ENCODE measurements around the gene TNFRSF13B.
"Not testable (repeated sequence)": the region's sequence is repeated elsewhere in the genome, so short reads cannot be mapped to it uniquely, and the experiment has no call there.

Gene TNFRSF13B

GRCh38 chr17:16971458-16972338 is at the start of gene TNFRSF13B:
TNFRSF13B (minus strand) TSS chr17:16972118; CDS start chr17:16972075, 43 bp downstream.
- DNase-seq, result no peak

GRCh38 chr17:17021194-17021863 is 49.4 kb upstream of the TNFRSF13B start:
- no peak for DNase-seq

- DNase-seq, result no peak
Measured at GRCh38 chr17:17020821-17021193, 48.9 kb upstream of the TNFRSF13B start.

GRCh38 chr17:17019891-17020456 is 48.1 kb upstream of the TNFRSF13B start:
- DNase-seq, result no peak

- DNase-seq, result no peak
Measured at GRCh38 chr17:17019430-17019762, 47.5 kb upstream of the TNFRSF13B start.

- DNase-seq, result no peak
Measured at GRCh38 chr17:17018612-17019429, 46.9 kb upstream of the TNFRSF13B start.

GRCh38 chr17:17018021-17018441 is 46.1 kb upstream of the TNFRSF13B start:
- no peak for DNase-seq

- no peak for DNase-seq
Measured at GRCh38 chr17:17017343-17018014, 45.6 kb upstream of the TNFRSF13B start.

- not testable (repeated sequence) for DNase-seq
Measured at GRCh38 chr17:17016199-17017197, 44.6 kb upstream of the TNFRSF13B start.

- DNase-seq, result no peak
Measured at GRCh38 chr17:17015230-17015629, 43.3 kb upstream of the TNFRSF13B start.

- not testable (repeated sequence) for DNase-seq
Measured at GRCh38 chr17:17014748-17015124, 42.8 kb upstream of the TNFRSF13B start.

GRCh38 chr17:17013828-17014747 is 42.2 kb upstream of the TNFRSF13B start:
- not testable (repeated sequence) for DNase-seq

GRCh38 chr17:17011043-17011907 is 39.4 kb upstream of the TNFRSF13B start:
- not testable (repeated sequence) for DNase-seq

- not testable (repeated sequence) for DNase-seq
Measured at GRCh38 chr17:17010545-17011034, 38.7 kb upstream of the TNFRSF13B start.

- not testable (repeated sequence) for DNase-seq
Measured at GRCh38 chr17:17009972-17010371, 38.1 kb upstream of the TNFRSF13B start.

GRCh38 chr17:17008621-17009397 is 36.9 kb upstream of the TNFRSF13B start:
- not testable (repeated sequence) for DNase-seq

GRCh38 chr17:17007891-17008290 is 36.0 kb upstream of the TNFRSF13B start:
- DNase-seq, result not testable (repeated sequence)

Data from stimulated activated CD4-positive, alpha-beta T cell treated with anti-CD3 and anti-CD28 coated beads, Interleukin-2, amount 100 ng/mL, for 24 hours (primary cell).